ENCODE results near the gene CYP4F11. TPM values are rescaled to one million over a fixed set of nuclear protein-coding genes. Genes with fewer than 3 reads are reported as not detected.

CYP4F11 gene
- total and polyA plus RNA-seq, 2 experiments from 2014 or later = not detected

DNA sequence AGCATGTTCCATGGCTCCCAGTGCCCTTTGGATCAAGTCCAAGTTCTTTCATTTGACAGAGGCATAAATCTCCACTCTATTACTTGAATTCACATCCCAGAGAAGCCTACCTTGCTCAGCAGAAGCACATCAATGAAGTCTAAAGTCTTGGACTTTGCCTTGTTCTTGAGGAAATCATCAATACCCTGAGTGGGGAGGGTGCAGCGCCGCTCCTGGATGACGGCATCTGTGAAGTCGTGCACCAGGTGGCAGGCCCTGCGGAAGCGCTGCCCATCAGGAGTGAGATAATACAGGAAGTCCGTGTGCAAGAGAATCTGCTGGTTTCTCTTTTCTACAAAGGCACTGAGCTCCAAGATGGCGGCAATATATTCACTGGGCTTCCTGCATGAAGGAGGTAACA, 10.6 kb downstream of the CYP4F11 start:
- Histone ChIP-seq H3K27ac (ENCODE audit: low read depth) (no peak overlapping the region), H3F3A (replicated peaks; ENCODE audit: low read depth) (no peaks in the 10 kb centered on the region), H3K4me1 (ENCODE audit: insufficient read depth) (no peaks in the 10 kb centered on the region), H3K9me2 (ENCODE audit: insufficient read depth) (no peaks in the 10 kb centered on the region), H4K20me1 (replicated peaks; ENCODE audit: insufficient read depth) (no peaks in the 10 kb centered on the region), H3K36me3 (ENCODE audit: insufficient read depth) (no peaks in the 10 kb centered on the region), H3K4me2 (no peak overlapping the region), H2AFZ (no peak overlapping the region), H3K27me3 (ENCODE audit: insufficient read depth) (no peaks in the 10 kb centered on the region), H3K79me2 (replicated peaks; ENCODE audit: insufficient read depth) (no peaks in the 10 kb centered on the region), H3K4me3 (no peak overlapping the region)
- TF ChIP-seq, protein P1, sequence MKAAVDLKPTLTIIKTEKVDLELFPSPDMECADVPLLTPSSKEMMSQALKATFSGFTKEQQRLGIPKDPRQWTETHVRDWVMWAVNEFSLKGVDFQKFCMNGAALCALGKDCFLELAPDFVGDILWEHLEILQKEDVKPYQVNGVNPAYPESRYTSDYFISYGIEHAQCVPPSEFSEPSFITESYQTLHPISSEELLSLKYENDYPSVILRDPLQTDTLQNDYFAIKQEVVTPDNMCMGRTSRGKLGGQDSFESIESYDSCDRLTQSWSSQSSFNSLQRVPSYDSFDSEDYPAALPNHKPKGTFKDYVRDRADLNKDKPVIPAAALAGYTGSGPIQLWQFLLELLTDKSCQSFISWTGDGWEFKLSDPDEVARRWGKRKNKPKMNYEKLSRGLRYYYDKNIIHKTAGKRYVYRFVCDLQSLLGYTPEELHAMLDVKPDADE (IDR thresholded peaks at IDR 0.05) = no peak
- TF ChIP-seq CREB1 (CRISPR knock-in tag; IDR thresholded peaks at IDR 0.05; ENCODE audit: low read depth) (no peak), POLR2AphosphoS5 (IDR thresholded peaks at IDR 0.05; ENCODE audit: low read depth) (no peak), ZNF114 (CRISPR knock-in tag; IDR thresholded peaks at IDR 0.05) (no peak), NANOG (IDR thresholded peaks at IDR 0.05; ENCODE audit: borderline replicate concordance) (no peak), EZH2phosphoT487 (IDR thresholded peaks at IDR 0.05; ENCODE audit: unreplicated experiment) (no peak), ZNF331 (CRISPR knock-in tag; IDR thresholded peaks at IDR 0.05; ENCODE audit: low read depth) (no peak), EZH2 (IDR thresholded peaks at IDR 0.05; ENCODE audit: low read depth, unreplicated experiment) (no peak), STAT1 (IDR thresholded peaks at IDR 0.05; ENCODE audit: unreplicated experiment) (no peak)
- TF ChIP-seq, protein P2, sequence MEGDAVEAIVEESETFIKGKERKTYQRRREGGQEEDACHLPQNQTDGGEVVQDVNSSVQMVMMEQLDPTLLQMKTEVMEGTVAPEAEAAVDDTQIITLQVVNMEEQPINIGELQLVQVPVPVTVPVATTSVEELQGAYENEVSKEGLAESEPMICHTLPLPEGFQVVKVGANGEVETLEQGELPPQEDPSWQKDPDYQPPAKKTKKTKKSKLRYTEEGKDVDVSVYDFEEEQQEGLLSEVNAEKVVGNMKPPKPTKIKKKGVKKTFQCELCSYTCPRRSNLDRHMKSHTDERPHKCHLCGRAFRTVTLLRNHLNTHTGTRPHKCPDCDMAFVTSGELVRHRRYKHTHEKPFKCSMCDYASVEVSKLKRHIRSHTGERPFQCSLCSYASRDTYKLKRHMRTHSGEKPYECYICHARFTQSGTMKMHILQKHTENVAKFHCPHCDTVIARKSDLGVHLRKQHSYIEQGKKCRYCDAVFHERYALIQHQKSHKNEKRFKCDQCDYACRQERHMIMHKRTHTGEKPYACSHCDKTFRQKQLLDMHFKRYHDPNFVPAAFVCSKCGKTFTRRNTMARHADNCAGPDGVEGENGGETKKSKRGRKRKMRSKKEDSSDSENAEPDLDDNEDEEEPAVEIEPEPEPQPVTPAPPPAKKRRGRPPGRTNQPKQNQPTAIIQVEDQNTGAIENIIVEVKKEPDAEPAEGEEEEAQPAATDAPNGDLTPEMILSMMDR (conservative IDR thresholded peaks at IDR 0.05; ENCODE audit: low read depth in 2 of 2) = no peak
- TF ChIP-seq, protein P3, sequence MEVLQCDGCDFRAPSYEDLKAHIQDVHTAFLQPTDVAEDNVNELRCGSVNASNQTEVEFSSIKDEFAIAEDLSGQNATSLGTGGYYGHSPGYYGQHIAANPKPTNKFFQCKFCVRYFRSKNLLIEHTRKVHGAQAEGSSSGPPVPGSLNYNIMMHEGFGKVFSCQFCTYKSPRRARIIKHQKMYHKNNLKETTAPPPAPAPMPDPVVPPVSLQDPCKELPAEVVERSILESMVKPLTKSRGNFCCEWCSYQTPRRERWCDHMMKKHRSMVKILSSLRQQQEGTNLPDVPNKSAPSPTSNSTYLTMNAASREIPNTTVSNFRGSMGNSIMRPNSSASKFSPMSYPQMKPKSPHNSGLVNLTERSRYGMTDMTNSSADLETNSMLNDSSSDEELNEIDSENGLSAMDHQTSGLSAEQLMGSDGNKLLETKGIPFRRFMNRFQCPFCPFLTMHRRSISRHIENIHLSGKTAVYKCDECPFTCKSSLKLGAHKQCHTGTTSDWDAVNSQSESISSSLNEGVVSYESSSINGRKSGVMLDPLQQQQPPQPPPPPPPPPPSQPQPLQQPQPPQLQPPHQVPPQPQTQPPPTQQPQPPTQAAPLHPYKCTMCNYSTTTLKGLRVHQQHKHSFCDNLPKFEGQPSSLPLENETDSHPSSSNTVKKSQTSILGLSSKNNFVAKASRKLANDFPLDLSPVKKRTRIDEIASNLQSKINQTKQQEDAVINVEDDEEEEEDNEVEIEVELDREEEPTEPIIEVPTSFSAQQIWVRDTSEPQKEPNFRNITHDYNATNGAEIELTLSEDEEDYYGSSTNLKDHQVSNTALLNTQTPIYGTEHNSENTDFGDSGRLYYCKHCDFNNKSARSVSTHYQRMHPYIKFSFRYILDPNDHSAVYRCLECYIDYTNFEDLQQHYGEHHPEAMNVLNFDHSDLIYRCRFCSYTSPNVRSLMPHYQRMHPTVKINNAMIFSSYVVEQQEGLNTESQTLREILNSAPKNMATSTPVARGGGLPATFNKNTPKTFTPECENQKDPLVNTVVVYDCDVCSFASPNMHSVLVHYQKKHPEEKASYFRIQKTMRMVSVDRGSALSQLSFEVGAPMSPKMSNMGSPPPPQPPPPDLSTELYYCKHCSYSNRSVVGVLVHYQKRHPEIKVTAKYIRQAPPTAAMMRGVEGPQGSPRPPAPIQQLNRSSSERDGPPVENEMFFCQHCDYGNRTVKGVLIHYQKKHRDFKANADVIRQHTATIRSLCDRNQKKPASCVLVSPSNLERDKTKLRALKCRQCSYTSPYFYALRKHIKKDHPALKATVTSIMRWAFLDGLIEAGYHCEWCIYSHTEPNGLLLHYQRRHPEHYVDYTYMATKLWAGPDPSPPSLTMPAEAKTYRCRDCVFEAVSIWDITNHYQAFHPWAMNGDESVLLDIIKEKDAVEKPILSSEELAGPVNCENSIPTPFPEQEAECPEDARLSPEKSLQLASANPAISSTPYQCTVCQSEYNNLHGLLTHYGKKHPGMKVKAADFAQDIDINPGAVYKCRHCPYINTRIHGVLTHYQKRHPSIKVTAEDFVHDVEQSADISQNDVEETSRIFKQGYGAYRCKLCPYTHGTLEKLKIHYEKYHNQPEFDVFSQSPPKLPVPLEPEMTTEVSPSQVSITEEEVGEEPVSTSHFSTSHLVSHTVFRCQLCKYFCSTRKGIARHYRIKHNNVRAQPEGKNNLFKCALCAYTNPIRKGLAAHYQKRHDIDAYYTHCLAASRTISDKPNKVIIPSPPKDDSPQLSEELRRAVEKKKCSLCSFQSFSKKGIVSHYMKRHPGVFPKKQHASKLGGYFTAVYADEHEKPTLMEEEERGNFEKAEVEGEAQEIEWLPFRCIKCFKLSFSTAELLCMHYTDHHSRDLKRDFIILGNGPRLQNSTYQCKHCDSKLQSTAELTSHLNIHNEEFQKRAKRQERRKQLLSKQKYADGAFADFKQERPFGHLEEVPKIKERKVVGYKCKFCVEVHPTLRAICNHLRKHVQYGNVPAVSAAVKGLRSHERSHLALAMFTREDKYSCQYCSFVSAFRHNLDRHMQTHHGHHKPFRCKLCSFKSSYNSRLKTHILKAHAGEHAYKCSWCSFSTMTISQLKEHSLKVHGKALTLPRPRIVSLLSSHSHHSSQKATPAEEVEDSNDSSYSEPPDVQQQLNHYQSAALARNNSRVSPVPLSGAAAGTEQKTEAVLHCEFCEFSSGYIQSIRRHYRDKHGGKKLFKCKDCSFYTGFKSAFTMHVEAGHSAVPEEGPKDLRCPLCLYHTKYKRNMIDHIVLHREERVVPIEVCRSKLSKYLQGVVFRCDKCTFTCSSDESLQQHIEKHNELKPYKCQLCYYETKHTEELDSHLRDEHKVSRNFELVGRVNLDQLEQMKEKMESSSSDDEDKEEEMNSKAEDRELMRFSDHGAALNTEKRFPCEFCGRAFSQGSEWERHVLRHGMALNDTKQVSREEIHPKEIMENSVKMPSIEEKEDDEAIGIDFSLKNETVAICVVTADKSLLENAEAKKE (CRISPR knock-in tag; IDR thresholded peaks at IDR 0.05) = no peak
- TF ChIP-seq, protein P4, sequence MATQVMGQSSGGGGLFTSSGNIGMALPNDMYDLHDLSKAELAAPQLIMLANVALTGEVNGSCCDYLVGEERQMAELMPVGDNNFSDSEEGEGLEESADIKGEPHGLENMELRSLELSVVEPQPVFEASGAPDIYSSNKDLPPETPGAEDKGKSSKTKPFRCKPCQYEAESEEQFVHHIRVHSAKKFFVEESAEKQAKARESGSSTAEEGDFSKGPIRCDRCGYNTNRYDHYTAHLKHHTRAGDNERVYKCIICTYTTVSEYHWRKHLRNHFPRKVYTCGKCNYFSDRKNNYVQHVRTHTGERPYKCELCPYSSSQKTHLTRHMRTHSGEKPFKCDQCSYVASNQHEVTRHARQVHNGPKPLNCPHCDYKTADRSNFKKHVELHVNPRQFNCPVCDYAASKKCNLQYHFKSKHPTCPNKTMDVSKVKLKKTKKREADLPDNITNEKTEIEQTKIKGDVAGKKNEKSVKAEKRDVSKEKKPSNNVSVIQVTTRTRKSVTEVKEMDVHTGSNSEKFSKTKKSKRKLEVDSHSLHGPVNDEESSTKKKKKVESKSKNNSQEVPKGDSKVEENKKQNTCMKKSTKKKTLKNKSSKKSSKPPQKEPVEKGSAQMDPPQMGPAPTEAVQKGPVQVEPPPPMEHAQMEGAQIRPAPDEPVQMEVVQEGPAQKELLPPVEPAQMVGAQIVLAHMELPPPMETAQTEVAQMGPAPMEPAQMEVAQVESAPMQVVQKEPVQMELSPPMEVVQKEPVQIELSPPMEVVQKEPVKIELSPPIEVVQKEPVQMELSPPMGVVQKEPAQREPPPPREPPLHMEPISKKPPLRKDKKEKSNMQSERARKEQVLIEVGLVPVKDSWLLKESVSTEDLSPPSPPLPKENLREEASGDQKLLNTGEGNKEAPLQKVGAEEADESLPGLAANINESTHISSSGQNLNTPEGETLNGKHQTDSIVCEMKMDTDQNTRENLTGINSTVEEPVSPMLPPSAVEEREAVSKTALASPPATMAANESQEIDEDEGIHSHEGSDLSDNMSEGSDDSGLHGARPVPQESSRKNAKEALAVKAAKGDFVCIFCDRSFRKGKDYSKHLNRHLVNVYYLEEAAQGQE (IDR thresholded peaks at IDR 0.05; ENCODE audit: unreplicated experiment) = no peak
- DNase-seq (ENCODE audit: low spot score) (no peak), ATAC-seq (no peak)
- H3K36me3 Mint-ChIP-seq (ENCODE audit: low read depth) = peaks cover 50% of the 10 kb centered on the region
- peaks cover 96% of the 10 kb centered on the region for H3K9me3 Mint-ChIP-seq
- H3K4me1 Mint-ChIP-seq = no peaks in the 10 kb centered on the region
- no peak overlapping the region for H3K4me3 Mint-ChIP-seq
- no peak overlapping the region for H3K27ac Mint-ChIP-seq
- H3K27me3 Mint-ChIP-seq (ENCODE audit: insufficient read depth, low read depth, poor library complexity) = peaks cover 3% of the 10 kb centered on the region

All from GM23338 (cell line).